ENCODE measurements around the gene ADM2. TPM values are rescaled to one million over a fixed set of nuclear protein-coding genes. Genes with fewer than 3 reads are reported as not detected.
A peak's percentile ranks its signal among the peaks of the same experiment; 100 is the strongest.

Gene ADM2
- total and polyA plus RNA-seq, 2 of the 13 experiments (the other 11 are each of a cell fraction or from before 2014, with no cell fraction given) = 1.2 to 3.0 TPM

- FAIRE-seq (no peak), ATAC-seq (no peak), DNase-seq (ENCODE audit: low spot score) (no peak)
- Histone ChIP-seq H3K4me2 (ENCODE audit: low read depth, low read length) (no peak overlapping the region), H2AFZ (ENCODE audit: low read length) (no peak overlapping the region), H3K27ac (ENCODE audit: extremely low read length, insufficient read depth, low read length) (no peak overlapping the region), H3K36me3 (replicated peaks in 1 of 2; ENCODE audit: control insufficient read depth in 1 of 2, insufficient read depth in 2 of 2, low read length in 2 of 2) (peaks cover 11 to 13% of the 10 kb centered on the region in 2 experiments; a peak in 4 of 5 replicates), H3K4me3 (replicated peaks in 1 of 3; ENCODE audit: insufficient read depth in 1 of 3, low read depth in 2 of 3, low read length in 3 of 3) (no peak overlapping the region), H3K27me3 (ENCODE audit: control insufficient read depth in 1 of 2, insufficient read depth in 2 of 2, low read length in 2 of 2) (no peaks in the 10 kb centered on the region), H3K4me1 (ENCODE audit: insufficient read depth, low read length) (peaks cover 50% of the 10 kb centered on the region), H3K79me2 (ENCODE audit: insufficient read depth, low read length) (peaks cover 50% of the 10 kb centered on the region), H4K20me1 (ENCODE audit: insufficient read depth, low read length) (peaks cover 35% of the 10 kb centered on the region), H3K9me3 (ENCODE audit: low read length) (no peaks in the 10 kb centered on the region), H3K9ac (ENCODE audit: insufficient read depth, low read depth, low read length) (no peak overlapping the region)
- TF ChIP-seq FOXA3 (CRISPR knock-in tag; IDR thresholded peaks at IDR 0.05) = no peak
- no peak for TF ChIP-seq HDAC2 (CRISPR knock-in tag; IDR thresholded peaks at IDR 0.05)
- TF ChIP-seq ZNF17 (CRISPR knock-in tag; IDR thresholded peaks at IDR 0.05) = no peak
- TF ChIP-seq, protein P1, sequence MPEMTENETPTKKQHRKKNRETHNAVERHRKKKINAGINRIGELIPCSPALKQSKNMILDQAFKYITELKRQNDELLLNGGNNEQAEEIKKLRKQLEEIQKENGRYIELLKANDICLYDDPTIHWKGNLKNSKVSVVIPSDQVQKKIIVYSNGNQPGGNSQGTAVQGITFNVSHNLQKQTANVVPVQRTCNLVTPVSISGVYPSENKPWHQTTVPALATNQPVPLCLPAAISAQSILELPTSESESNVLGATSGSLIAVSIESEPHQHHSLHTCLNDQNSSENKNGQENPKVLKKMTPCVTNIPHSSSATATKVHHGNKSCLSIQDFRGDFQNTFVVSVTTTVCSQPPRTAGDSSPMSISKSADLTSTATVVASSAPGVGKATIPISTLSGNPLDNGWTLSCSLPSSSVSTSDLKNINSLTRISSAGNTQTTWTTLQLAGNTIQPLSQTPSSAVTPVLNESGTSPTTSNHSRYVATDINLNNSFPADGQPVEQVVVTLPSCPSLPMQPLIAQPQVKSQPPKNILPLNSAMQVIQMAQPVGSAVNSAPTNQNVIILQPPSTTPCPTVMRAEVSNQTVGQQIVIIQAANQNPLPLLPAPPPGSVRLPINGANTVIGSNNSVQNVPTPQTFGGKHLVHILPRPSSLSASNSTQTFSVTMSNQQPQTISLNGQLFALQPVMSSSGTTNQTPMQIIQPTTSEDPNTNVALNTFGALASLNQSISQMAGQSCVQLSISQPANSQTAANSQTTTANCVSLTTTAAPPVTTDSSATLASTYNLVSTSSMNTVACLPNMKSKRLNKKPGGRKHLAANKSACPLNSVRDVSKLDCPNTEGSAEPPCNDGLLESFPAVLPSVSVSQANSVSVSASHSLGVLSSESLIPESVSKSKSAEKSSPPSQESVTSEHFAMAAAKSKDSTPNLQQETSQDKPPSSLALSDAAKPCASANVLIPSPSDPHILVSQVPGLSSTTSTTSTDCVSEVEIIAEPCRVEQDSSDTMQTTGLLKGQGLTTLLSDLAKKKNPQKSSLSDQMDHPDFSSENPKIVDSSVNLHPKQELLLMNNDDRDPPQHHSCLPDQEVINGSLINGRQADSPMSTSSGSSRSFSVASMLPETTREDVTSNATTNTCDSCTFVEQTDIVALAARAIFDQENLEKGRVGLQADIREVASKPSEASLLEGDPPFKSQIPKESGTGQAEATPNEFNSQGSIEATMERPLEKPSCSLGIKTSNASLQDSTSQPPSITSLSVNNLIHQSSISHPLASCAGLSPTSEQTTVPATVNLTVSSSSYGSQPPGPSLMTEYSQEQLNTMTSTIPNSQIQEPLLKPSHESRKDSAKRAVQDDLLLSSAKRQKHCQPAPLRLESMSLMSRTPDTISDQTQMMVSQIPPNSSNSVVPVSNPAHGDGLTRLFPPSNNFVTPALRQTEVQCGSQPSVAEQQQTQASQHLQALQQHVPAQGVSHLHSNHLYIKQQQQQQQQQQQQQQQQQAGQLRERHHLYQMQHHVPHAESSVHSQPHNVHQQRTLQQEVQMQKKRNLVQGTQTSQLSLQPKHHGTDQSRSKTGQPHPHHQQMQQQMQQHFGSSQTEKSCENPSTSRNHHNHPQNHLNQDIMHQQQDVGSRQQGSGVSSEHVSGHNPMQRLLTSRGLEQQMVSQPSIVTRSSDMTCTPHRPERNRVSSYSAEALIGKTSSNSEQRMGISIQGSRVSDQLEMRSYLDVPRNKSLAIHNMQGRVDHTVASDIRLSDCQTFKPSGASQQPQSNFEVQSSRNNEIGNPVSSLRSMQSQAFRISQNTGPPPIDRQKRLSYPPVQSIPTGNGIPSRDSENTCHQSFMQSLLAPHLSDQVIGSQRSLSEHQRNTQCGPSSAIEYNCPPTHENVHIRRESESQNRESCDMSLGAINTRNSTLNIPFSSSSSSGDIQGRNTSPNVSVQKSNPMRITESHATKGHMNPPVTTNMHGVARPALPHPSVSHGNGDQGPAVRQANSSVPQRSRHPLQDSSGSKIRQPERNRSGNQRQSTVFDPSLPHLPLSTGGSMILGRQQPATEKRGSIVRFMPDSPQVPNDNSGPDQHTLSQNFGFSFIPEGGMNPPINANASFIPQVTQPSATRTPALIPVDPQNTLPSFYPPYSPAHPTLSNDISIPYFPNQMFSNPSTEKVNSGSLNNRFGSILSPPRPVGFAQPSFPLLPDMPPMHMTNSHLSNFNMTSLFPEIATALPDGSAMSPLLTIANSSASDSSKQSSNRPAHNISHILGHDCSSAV (CRISPR knock-in tag; IDR thresholded peaks at IDR 0.05; ENCODE audit: borderline replicate concordance) = no peak
- no peak for TF ChIP-seq ZNF251 (CRISPR knock-in tag; IDR thresholded peaks at IDR 0.05)
- TF ChIP-seq RBFOX2 (IDR thresholded peaks at IDR 0.05; ENCODE audit: low read depth, low read length) = 0 out of 2 replicates have a peak, but pooled peaks have one; percentile 20
- TF ChIP-seq ZSCAN20 (CRISPR knock-in tag; IDR thresholded peaks at IDR 0.05; ENCODE audit: borderline replicate concordance) = no peak
- TF ChIP-seq AGO2 (optimal IDR thresholded peaks at IDR 0.05; ENCODE audit: low read depth, low read length) = peak; percentile 38
- TF ChIP-seq, protein P2, sequence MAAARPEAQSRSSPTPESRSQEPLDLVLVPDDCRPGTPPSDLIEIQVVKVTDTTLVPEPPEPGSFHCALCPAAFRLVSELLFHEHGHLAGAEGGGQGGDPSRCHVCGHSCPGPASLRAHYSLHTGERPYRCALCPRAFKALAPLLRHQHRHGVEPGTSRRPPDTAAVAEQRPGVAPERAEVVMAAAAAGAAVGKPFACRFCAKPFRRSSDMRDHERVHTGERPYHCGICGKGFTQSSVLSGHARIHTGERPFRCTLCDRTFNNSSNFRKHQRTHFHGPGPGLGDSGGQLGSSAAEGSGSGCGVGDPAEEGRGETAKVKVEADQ (CRISPR knock-in tag; IDR thresholded peaks at IDR 0.05; ENCODE audit: borderline replicate concordance) = no peak
- CTCF ChIA-PET (ENCODE audit: low intra/inter-chr PET ratio, low total read pairs) = interaction anchor here (0.6 kb wide), 1 partner anchor 193 kb away, joined by 3 read pairs; no protein-coding TSS in a partner anchor
- intact Hi-C loops (cut with micrococcal nuclease; ENCODE audit: unreplicated experiment) = no loop called here
- in situ Hi-C loops (cut with HindIII; ENCODE audit: extremely low pct_ligation_motif_present, low pct_unique_long_range_greater_than_20kb) = no loop called here
- POLR2A ChIA-PET = interaction anchor here (0.9 kb wide), 2 partner anchors 10 to 54 kb away, joined by 3 to 4 read pairs; partner anchors contain the start of genes ADM2 and SCO2
- WGBS (ENCODE audit: low lambda C conversion rate) = 96% methylated on average over 8 of the region's 21 CpGs
- BruUV-seq (replicated peaks) = no TSS peak
Observed at GRCh38 chr22:50471197-50471847, 10.0 kb upstream of the ADM2 start.

All from HepG2 (cell line).